ENCODE results near the gene LYL1.

DNA sequence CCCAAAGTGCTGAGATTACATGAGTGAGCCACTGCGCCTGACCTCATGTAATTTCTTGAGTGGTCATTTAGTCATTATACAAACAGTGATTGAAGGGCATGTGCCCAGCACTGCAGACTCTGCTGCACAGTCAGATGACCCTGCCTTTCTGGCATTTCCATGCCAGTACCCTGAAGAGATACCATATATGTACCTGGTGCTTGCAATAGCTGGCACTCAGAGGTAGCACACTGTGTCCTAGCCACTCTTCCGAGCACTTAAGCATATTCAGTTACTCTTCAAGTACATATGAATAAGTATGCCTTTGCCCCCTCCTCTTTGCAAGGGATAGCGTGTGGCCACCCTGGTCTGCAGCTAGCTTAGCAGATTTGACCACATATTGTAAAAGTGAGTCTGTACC, 32.0 kb upstream of the LYL1 start:
- TF ChIP-seq EZH2 (IDR thresholded peaks at IDR 0.05): no peak
- no peak for TF ChIP-seq POLR2AphosphoS5 (IDR thresholded peaks at IDR 0.05; ENCODE audit: borderline replicate concordance, low read depth, low read length)

Measured in SK-N-MC (cell line).